OCI-LY7 (cell line): ENCODE results near the gene GPR137C. TPM values are rescaled to one million over a fixed set of nuclear protein-coding genes. Genes with fewer than 3 reads are reported as not detected.

Experiments used
- BruUV-seq: library from RNA; stranded (reverse); fragments of 400-500 nt; replicated peaks from 2 replicates; lab custom pipeline; 2021; lab: Mats Ljungman, UMichigan
- CTCF ChIA-PET: fragments of 300-600 bp; sonication (Branson Sonifier 250); formaldehyde crosslinking; loops from one replicate; lab custom pipeline; 2022; ENCODE audit warnings: antibody characterized with exemption; ENCODE audit not compliant: unreplicated experiment; lab: Charles Lee
- POLR2A ChIA-PET: fragments of 300-600 bp; sonication (Branson Sonifier 250); formaldehyde crosslinking; loops from one replicate; lab custom pipeline; 2022; ENCODE audit warnings: antibody characterized with exemption; lab: Charles Lee
- DNase-seq: peaks from one replicate; pipeline ENCODE4 v3.0.0-alpha.2; 2015; ENCODE audit warnings: low spot score
- H2AFZ ChIP-seq: fragments of 200-600 bp; sonication (generic), shearing (Covaris generic); 2 replicates; pipeline ENCODE4 v1.6.1; 2014; ENCODE audit warnings: mild to moderate bottlenecking, antibody characterized with exemption, low read length, moderate library complexity
- H3K27ac ChIP-seq: fragments of 200-600 bp; sonication (generic); 2 replicates; pipeline ENCODE4 v1.5.1; 2014; ENCODE audit warnings: mixed run types, low read depth, mild to moderate bottlenecking, moderate library complexity, low read length, inconsistent platforms; ENCODE audit not compliant: poor library complexity, severe bottlenecking
- H3K36me3 ChIP-seq: fragments of 200-600 bp; sonication (generic); 2 replicates; pipeline ENCODE4 v1.6.1; 2014; ENCODE audit warnings: mild to moderate bottlenecking, antibody characterized with exemption, low read length, moderate library complexity, mixed read lengths; ENCODE audit not compliant: insufficient read depth
- H3K4me1 ChIP-seq: fragments of 200-600 bp; sonication (generic); 2 replicates; pipeline ENCODE4 v1.5.1; 2014; ENCODE audit warnings: mild to moderate bottlenecking, low read length; ENCODE audit not compliant: insufficient read depth, poor library complexity, severe bottlenecking
- H3K4me2 ChIP-seq: fragments of 200-600 bp; sonication (generic); 2 replicates; pipeline ENCODE4 v1.6.1; 2014; ENCODE audit warnings: mild to moderate bottlenecking, low read length
- H3K4me3 ChIP-seq: fragments of 200-600 bp; sonication (generic); 2 replicates; pipeline ENCODE4 v1.5.1; 2014; ENCODE audit warnings: mild to moderate bottlenecking, low read depth, low read length; ENCODE audit not compliant: poor library complexity, severe bottlenecking
- H3K79me2 ChIP-seq: fragments of 200-600 bp; sonication (generic); 2 replicates; pipeline ENCODE4 v1.6.1; 2016; ENCODE audit warnings: low read depth, mild to moderate bottlenecking, low read length, moderate library complexity, mixed read lengths; ENCODE audit not compliant: insufficient read depth
- H3K9me2 ChIP-seq: fragments of 200-600 bp; sonication (generic); 2 replicates; pipeline ENCODE4 v1.6.1; 2016; ENCODE audit warnings: mild to moderate bottlenecking, low read length, mixed read lengths; ENCODE audit not compliant: insufficient read depth
- H3K9me3 ChIP-seq: fragments of 200-600 bp; sonication (generic); 2 replicates; pipeline ENCODE4 v1.6.1; 2014; ENCODE audit warnings: mild to moderate bottlenecking, mixed run types, low read length, mixed read lengths
- H4K20me1 ChIP-seq: fragments of 200-600 bp; sonication (generic); 2 replicates; pipeline ENCODE4 v1.6.1; 2014; ENCODE audit warnings: mild to moderate bottlenecking, antibody characterized with exemption, low read length, moderate library complexity, mixed read lengths; ENCODE audit not compliant: insufficient read depth
- EZH2phosphoT487 ChIP-seq: fragments of 200-600 bp; sonication (generic); IDR thresholded peaks from 2 replicates; pipeline ENCODE4 v1.6.1; 2018; ENCODE audit warnings: low read depth, borderline replicate concordance, mild to moderate bottlenecking, mixed run types, antibody characterized with exemption, low read length, moderate library complexity, mixed read lengths
- intact Hi-C: fragments of 100-400 bp; cut with micrococcal nuclease; formaldehyde crosslinking; loops from one replicate; pipeline ENCODE4 v1.10.0; 2022; ENCODE audit not compliant: unreplicated experiment
- total RNA-seq, 2 experiments: library from RNA; depleted of rRNA in 1 of 2; stranded (reverse); fragments of >200 nt in 1 of 2; shearing (Covaris generic) in 1 of 2; gene quantifications; 2 replicates each; pipeline ENCODE4 v1.2.3, GENCODE V29; 2014 to 2022
- TF ChIP-seq, protein P1 (sequence below): fragments of 200-600 bp; sonication (generic); conservative IDR thresholded peaks from 2 replicates; pipeline ENCODE4 v1.5.1; 2014; ENCODE audit warnings: mild to moderate bottlenecking, antibody characterized with exemption, low read length, moderate library complexity, mixed read lengths

GPR137C gene
- total RNA-seq, 2 experiments from 2014 or later: 1.1 to 3.9 TPM

DNA sequence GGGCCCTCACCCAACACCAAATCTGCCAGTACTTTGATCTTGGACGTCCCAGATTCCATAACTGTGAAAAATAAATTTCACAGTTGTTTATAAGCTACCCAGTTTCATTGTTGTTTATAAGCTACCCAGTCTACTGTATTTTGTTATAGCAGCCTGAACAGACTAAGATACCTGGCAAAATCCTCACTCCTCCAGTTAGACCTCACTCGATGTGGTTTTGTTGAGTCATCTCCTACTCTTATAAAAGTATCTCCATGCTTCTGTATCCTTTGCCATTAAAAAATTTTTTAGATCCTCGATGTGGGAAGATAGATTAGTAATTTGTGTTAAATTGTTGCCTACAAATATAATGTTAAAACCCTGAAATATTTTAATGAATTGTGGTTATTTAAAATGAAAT is 16.4 kb upstream of the GPR137C start:
- Histone ChIP-seq H3K4me2 (no peak overlapping the region), H3K4me3 (no peak overlapping the region), H3K27ac (no peak overlapping the region), H3K79me2 (no peaks in the 10 kb centered on the region), H4K20me1 (no peaks in the 10 kb centered on the region), H3K9me3 (no peaks in the 10 kb centered on the region), H3K36me3 (peaks cover 88% of the 10 kb centered on the region), H3K9me2 (no peaks in the 10 kb centered on the region), H3K4me1 (peaks cover 15% of the 10 kb centered on the region), H2AFZ (no peak overlapping the region)
- POLR2A ChIA-PET: interaction anchor here (0.5 to 1.6 kb wide), 3 partner anchors 8 to 160 kb away, joined by 3 to 4 read pairs (median 4); no protein-coding TSS in a partner anchor
- no TSS peak for BruUV-seq
- CTCF ChIA-PET: interaction anchor here (1.4 kb wide), 1 partner anchor 10 kb away, joined by 3 read pairs; no protein-coding TSS in a partner anchor
- intact Hi-C loops: no loop called here
- no peak for TF ChIP-seq EZH2phosphoT487
- TF ChIP-seq, protein P1, sequence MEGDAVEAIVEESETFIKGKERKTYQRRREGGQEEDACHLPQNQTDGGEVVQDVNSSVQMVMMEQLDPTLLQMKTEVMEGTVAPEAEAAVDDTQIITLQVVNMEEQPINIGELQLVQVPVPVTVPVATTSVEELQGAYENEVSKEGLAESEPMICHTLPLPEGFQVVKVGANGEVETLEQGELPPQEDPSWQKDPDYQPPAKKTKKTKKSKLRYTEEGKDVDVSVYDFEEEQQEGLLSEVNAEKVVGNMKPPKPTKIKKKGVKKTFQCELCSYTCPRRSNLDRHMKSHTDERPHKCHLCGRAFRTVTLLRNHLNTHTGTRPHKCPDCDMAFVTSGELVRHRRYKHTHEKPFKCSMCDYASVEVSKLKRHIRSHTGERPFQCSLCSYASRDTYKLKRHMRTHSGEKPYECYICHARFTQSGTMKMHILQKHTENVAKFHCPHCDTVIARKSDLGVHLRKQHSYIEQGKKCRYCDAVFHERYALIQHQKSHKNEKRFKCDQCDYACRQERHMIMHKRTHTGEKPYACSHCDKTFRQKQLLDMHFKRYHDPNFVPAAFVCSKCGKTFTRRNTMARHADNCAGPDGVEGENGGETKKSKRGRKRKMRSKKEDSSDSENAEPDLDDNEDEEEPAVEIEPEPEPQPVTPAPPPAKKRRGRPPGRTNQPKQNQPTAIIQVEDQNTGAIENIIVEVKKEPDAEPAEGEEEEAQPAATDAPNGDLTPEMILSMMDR: no peak
- DNase-seq: no peak

DNA sequence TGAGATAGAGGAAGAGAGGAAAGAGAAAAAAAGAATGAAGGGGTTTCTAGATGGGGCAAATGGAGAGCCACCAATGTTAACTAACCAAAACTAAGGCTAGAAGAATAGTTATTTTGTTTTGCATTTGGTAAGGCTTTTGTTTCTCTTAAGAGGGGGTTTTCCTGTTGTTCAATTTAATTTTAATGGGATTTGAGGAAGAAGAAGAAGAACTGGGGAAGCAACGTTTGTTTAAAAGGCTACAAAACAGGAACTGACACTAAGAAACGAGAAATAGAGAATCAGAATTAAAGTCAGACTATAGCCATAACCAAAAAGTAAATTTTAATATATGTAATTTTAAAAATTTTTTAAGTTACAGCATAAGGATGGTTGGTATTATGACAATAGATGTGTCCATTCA is 14.0 kb upstream of the GPR137C start:
- POLR2A ChIA-PET: no interaction called here
- no peak overlapping the region for H3K4me3 ChIP-seq
- BruUV-seq: no TSS peak
- DNase-seq: no peak
- H3K4me1 ChIP-seq: peaks cover 15% of the 10 kb centered on the region
- no peaks in the 10 kb centered on the region for H3K9me3 ChIP-seq
- no peaks in the 10 kb centered on the region for H4K20me1 ChIP-seq
- no peak overlapping the region for H2AFZ ChIP-seq
- H3K79me2 ChIP-seq: peaks cover 4% of the 10 kb centered on the region; the same call in 1 of the 2 replicates
- intact Hi-C loops: no loop called here
- CTCF ChIA-PET: no interaction called here
- no peak overlapping the region for H3K27ac ChIP-seq
- no peak for TF ChIP-seq EZH2phosphoT487
- TF ChIP-seq, protein P1: no peak
- H3K4me2 ChIP-seq: no peak overlapping the region
- H3K9me2 ChIP-seq: no peaks in the 10 kb centered on the region
- peaks cover 97% of the 10 kb centered on the region for H3K36me3 ChIP-seq
